H1 (cell line): ENCODE data around the gene DOK7. TPM values are rescaled to one million over a fixed set of nuclear protein-coding genes. Genes with fewer than 3 reads are reported as not detected.

ENCODE experiments used
- CBX8 ChIP-seq: fragments of 300-800, 300-1000 bp; sonication (generic); IDR thresholded peaks from 2 replicates; pipeline ENCODE4 v1.7.1; 2016; ENCODE audit warnings: low read depth, low read length, borderline replicate concordance
- EGR1 ChIP-seq: IDR thresholded peaks from 2 replicates; pipeline ENCODE4 v1.6.1; 2011; ENCODE audit warnings: low read depth, low read length, borderline replicate concordance
- EP300 ChIP-seq, 2 experiments: IDR thresholded peaks; 1 replicate in 1 of 2; 2 replicates in 1 of 2; pipeline ENCODE4 v1.6.1; 2011 to 2012; ENCODE audit warnings: low read depth in 2 of 2, low read length in 2 of 2, mild to moderate bottlenecking in 2 of 2, borderline replicate concordance in 1 of 2, inconsistent platforms in 1 of 2, moderate library complexity in 1 of 2
- JUN ChIP-seq: IDR thresholded peaks from 2 replicates; pipeline ENCODE4 v1.6.1; 2011; ENCODE audit warnings: low read depth, mild to moderate bottlenecking, improper control_type of control experiment, low read length
- SIN3A ChIP-seq, 2 experiments: IDR thresholded peaks in 1 of 2; conservative IDR thresholded peaks in 1 of 2; 2 replicates each; pipeline ENCODE4 v1.6.1; 2011 to 2012; ENCODE audit warnings: low read length in 2 of 2, improper control_type of control experiment in 1 of 2, low read depth in 1 of 2, mild to moderate bottlenecking in 1 of 2
- polyA plus RNA-seq, 7 experiments: library from polyadenylated mRNA; depleted of rRNA in 3 of 7; stranded (reverse) in 5 of 7; unstranded in 2 of 7; fragments of >200 nt in 5 of 7; fragments of 200-250 nt in 2 of 7; gene quantifications; 1 replicate in 5 of 7; 2 replicates in 1 of 7; 4 replicates in 1 of 7; pipeline versions ENCODE4 v1.2.1 to v1.2.3, GENCODE V29; 2011 to 2013; ENCODE audit warnings: missing spikeins in 2 of 7, mixed read lengths in 2 of 7
- total RNA-seq: library from RNA; stranded (reverse); fragmentation: NEBNext Ultra II Directional; extraction: Animal tissue kit (Norgen Biotek cat#: 25700); gene quantifications from 2 replicates; pipeline ENCODE4 v1.2.1, GENCODE V29; 2021

Gene DOK7
- total and polyA plus RNA-seq, 2 of the 8 experiments (the other 6 are each of a cell fraction or from before 2014, with no cell fraction given): 0.32 TPM; not detected in 1

DNA sequence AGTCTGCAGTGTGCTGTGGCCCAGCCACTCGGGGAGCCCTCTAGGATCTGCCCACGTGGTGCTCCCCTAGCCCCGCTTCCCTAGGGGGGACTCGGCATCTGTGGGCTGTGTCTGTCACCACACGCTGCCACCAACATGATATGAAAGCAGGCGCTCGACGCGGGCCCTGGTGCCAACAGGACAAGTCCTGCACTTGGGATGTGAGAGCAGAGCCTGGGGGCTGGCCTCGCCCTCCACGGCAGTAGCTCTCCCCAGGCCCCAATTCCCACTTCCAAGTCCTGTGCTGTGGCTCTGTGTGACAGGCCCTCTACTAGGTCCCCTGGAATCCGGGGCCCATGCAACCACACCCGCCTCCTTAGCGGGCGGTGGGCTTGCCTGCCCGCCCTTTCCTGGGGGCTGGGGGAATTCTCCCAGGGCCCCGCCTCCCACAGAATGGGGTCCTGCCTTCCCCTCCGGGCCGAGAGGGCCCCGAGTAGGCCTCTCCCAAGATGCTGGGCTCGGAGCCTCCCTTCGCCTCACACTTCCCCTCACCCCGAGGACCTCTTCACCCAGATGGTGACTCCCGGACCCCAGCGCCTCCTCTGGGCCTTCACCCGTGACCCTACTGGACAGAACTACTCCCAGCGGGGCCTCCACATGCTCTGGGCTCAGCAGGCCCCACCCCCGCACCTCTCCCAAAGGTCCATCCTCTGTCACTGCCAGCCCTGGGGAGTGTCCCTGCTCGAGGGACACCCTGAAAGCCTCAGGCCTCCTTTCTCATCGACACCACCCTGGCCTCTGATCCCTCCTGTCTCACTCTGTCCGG lies 57.9 kb downstream of the DOK7 start (continued):
- TF ChIP-seq JUN (no peak), CBX8 (no peak), SIN3A (conservative IDR thresholded peaks at IDR 0.05 in 1 of 2, IDR thresholded peaks at IDR 0.05 in 1 of 2; ENCODE audit: low read depth in 1 of 2, low read length in 2 of 2) (no peak), EGR1 (no peak), EP300 (IDR thresholded peaks at IDR 0.05; ENCODE audit: borderline replicate concordance in 1 of 2, low read depth in 2 of 2, low read length in 2 of 2) (no peak)
